GM10266 (cell line): Measurements from ENCODE around the gene DUSP3.

Source experiments
- DNase-seq: peaks from one replicate; pipeline ENCODE4 v3.0.0; 2012; ENCODE audit errors: extremely low spot score
- TF ChIP-seq, protein P1 (sequence below): IDR thresholded peaks from 2 replicates; pipeline ENCODE4 v1.5.1; 2012; ENCODE audit warnings: mild to moderate bottlenecking, low read depth; ENCODE audit not compliant: control insufficient read depth, insufficient read depth; ENCODE audit errors: missing control alignments

DUSP3 gene

GRCh38 chr17:43788540-43788939 is 9.8 kb upstream of the DUSP3 start:
- no peak for DNase-seq
- TF ChIP-seq, protein P1, sequence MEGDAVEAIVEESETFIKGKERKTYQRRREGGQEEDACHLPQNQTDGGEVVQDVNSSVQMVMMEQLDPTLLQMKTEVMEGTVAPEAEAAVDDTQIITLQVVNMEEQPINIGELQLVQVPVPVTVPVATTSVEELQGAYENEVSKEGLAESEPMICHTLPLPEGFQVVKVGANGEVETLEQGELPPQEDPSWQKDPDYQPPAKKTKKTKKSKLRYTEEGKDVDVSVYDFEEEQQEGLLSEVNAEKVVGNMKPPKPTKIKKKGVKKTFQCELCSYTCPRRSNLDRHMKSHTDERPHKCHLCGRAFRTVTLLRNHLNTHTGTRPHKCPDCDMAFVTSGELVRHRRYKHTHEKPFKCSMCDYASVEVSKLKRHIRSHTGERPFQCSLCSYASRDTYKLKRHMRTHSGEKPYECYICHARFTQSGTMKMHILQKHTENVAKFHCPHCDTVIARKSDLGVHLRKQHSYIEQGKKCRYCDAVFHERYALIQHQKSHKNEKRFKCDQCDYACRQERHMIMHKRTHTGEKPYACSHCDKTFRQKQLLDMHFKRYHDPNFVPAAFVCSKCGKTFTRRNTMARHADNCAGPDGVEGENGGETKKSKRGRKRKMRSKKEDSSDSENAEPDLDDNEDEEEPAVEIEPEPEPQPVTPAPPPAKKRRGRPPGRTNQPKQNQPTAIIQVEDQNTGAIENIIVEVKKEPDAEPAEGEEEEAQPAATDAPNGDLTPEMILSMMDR = no peak

DNA sequence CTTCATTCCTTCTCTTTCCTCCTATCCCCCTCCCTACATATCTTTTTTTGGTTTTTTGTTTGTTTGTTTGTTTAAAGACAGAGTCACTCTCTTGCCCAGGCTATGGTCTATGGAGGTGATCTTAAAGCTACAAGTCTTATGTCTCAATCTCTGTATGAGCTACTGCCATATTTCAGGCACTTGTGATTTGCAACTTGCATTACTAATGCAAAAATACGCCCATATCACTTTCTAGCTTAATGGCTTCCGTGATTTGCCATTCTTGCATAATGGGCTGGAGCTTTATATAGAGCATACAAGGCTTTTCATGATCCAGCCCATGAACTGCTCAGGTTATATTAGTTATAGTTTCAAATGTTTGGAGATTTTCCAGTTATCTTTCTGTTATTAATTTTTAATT is 9.0 kb upstream of the DUSP3 start:
- TF ChIP-seq, protein P1 = no peak
- no peak for DNase-seq

DNA sequence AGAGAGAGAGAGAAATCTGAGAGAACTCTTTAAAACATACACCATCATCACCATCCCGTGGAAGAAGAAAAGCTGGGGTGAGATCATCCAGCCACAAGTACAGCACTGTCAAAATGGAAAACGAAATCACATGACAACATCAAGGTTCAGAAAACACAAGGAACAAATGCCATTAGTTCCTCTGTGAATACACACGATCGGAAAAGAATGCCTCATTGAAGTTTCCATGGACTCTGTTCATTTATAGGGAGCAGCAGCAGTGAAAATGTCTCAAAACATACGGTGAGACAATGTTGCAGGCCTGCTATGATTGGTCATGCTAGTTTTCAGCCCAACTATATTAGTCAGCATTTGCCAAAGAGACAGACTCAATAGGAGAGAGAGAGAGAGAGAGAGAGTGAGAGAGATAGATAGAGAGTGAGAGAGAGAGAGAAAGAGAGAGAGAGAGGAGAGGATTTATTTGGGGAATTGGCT is 5.9 kb upstream of the DUSP3 start:
- no peak for DNase-seq
- TF ChIP-seq, protein P1 = no peak

DNA sequence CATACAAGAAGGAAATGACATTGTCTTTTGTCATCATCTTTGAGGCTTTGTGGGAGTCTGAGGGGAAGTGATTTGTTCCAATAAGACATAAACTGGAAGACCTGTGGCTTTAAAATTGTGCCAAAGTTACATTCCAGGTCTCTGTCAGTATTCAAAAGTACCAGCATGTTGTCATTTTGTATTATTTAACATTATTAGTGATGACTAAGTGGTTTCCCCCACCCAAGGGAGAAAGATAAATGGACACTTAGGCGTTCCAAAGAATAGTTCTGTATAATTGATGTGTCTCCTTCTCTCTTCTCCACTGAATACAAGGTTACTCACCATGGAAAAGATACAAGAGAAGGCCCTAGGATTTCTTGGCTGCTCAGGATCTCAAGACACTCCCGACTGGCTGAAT is 5.3 kb upstream of the DUSP3 start:
- DNase-seq = no peak
- TF ChIP-seq, protein P1 = no peak

DNA sequence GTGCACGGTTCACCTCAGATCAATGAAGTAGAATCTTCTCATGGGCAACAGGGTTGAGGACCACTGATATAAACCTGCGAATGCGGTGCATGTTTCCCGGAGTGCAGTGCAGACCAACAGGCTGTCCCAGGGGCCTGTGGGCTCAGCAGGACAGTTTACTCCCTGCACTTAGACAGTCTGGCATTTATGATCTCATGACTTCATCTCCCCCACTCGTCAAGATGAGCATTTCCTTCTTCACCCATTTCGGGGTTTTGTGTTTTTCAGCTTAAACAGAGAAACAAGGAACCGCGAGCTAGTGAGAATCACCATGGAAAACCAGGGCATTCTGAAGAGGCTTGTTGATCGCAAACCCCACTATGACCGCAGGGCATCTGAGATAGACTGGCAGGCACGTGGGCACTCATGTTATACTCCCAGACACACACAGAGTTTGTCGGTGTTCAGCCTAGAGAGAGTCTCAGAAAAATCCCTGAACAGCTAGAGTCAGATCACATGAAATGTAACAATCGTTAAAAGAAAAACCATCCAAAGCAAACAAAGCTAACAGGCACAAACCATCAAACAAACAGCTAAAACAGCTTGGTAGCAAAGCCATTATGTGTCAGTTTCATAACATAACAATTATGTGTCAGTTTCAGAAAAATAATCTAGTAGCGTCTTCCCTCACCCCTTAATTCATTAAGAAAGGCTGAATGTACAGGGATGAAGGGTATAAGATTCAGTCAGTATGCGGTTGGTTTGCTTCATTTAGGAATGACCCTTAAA is 4.3 kb upstream of the DUSP3 start:
- TF ChIP-seq, protein P1 = no peak
- DNase-seq = no peak

- no peak for DNase-seq
- TF ChIP-seq, protein P1 = no peak
Measured at GRCh38 chr17:43780135-43780534, 1.4 kb upstream of the DUSP3 start, which contains the start of gene CFAP97D1. CFAP97D1 (plus strand) TSS chr17:43780435; CDS start chr17:43780463, 28 bp downstream.
